Stomach smooth muscle (tissue), 2 donors: ENCODE results near the gene OGA.

Source experiments
- H3K27ac ChIP-seq: one replicate; pipeline ENCODE4 v1.7.0; 2013; ENCODE audit warnings: mild to moderate bottlenecking, low read length, inconsistent platforms
- H3K27me3 ChIP-seq, 2 donors: one replicate each; pipeline ENCODE4 v1.7.0; 2013; ENCODE audit warnings: low read length in 2 of 2; ENCODE audit not compliant: insufficient read depth in 2 of 2, control insufficient read depth in 1 of 2
- H3K36me3 ChIP-seq, 2 donors: one replicate each; pipeline ENCODE4 v1.7.0; 2013; ENCODE audit warnings: low read length in 2 of 2; ENCODE audit not compliant: control insufficient read depth in 2 of 2, insufficient read depth in 2 of 2
- H3K4me1 ChIP-seq: one replicate; pipeline ENCODE4 v1.7.0; 2013; ENCODE audit warnings: low read length; ENCODE audit not compliant: control insufficient read depth, insufficient read depth
- H3K4me3 ChIP-seq, 2 donors: one replicate each; pipeline ENCODE4 v1.7.0; 2013; ENCODE audit warnings: low read length in 2 of 2
- H3K9ac ChIP-seq, 2 donors: one replicate each; pipeline ENCODE4 v1.7.0; 2013; ENCODE audit warnings: low read length in 2 of 2, mild to moderate bottlenecking in 1 of 2
- H3K9me3 ChIP-seq, 2 donors: one replicate each; pipeline ENCODE4 v1.7.0; 2013; ENCODE audit warnings: low read length in 2 of 2; ENCODE audit not compliant: control insufficient read depth in 2 of 2
- donor health status: healthy.
- donor health status: Pancreatic carcinoma.

Gene OGA

DNA sequence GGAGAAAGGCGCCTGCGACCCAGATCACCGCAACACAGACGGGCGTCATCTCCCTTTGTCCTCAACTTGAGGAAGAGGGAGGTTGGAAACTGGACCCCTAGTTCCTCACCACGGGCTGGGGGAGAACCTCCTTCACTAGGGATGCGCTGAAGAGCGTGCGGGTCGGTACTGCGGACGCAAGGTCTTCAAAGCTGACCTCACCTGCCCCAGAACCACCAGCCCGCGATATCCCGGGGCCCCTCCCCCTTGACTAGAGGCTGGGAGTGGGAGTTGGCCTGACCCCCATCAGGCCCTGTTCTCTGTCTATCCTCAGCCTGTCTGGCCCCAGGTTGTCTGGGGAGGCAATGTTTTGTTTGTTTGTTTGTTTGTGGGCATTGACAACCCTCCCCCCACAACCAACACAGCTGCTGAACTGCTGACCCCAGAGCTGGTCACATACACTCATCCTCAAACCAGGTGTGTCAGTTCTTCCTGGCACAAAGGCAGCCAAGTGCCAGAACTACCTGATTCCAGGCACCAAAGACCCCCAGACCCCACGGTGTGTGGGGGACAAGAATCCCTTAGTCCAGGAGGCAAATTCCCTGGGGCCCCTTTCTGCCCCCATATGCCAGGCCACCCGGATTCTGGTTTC, 37.9 kb downstream of the OGA start:
- Histone ChIP-seq H3K36me3 (peaks cover 5 to 11% of the 10 kb centered on the region in 2 donors), H3K27me3 (peaks cover 29 to 44% of the 10 kb centered on the region in 2 donors), H3K9me3 (no peaks in the 10 kb centered on the region), H3K9ac (no peak overlapping the region), H3K4me1 (peaks cover 57% of the 10 kb centered on the region), H3K4me3 (peak overlapping the region; percentile 63 to 72), H3K27ac (no peak overlapping the region)

GRCh38 chr10:101779544-101780186, 38.6 kb downstream of the OGA start:
- H3K9me3 ChIP-seq, result no peaks in the 10 kb centered on the region
- peaks cover 62% of the 10 kb centered on the region for H3K4me1 ChIP-seq
- H3K36me3 ChIP-seq, result peaks cover 3 to 5% of the 10 kb centered on the region in 2 donors
- peak overlapping the region in 1 of 2 donors; percentile 39 for H3K9ac ChIP-seq
- H3K27me3 ChIP-seq, result peaks cover 35 to 51% of the 10 kb centered on the region in 2 donors
- no peak overlapping the region for H3K27ac ChIP-seq
- peak overlapping the region; percentile 63 to 72 for H3K4me3 ChIP-seq

DNA sequence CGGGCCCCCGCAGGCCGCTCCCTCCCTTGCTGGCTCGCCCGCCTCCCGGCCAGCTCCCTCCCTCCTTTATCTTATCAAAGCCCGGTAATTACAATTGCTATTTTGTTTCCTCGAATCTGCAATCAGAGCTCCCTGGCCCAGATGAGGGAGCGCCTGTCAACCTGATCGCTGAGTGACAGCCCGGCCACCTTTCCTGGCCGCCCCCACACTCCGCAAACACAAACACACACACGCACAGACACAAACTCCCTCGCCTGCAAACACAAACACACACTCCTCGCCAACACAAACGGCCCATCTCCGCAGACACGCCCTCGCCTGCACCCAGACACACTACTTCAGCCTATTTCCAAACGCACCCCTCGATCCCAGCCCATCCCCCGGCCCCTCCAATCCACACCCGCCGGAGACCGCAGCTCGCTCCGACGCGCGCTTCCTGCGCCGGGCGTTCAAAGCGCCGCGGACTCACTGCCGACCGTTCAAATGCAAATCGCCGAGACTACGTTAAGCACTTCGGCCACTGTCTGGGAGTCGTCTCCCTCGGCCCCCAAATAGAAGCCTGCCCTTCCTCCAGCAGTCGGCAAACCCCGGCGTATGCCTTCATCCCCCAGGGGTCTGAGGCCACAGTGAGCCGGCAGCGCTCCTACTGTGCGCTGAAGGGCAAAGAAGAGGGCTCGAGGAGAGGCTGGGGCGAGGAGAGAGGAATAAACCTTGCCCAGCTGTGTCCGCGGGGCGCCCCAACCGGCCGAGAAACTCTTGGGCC, 39.3 kb downstream of the OGA start:
- Histone ChIP-seq H3K4me1 (peaks cover 61% of the 10 kb centered on the region), H3K27ac (no peak overlapping the region), H3K36me3 (no peaks in the 10 kb centered on the region), H3K9ac (peak overlapping the region in 1 of 2 donors; percentile 5), H3K9me3 (no peaks in the 10 kb centered on the region), H3K27me3 (peaks cover 41 to 58% of the 10 kb centered on the region in 2 donors), H3K4me3 (peak overlapping the region; percentile 63 to 72)

GRCh38 chr10:101778151-101778780, 40.0 kb downstream of the OGA start:
- H3K36me3 ChIP-seq, result no peaks in the 10 kb centered on the region
- H3K9ac ChIP-seq, result no peak overlapping the region
- no peaks in the 10 kb centered on the region for H3K9me3 ChIP-seq
- peaks cover 47 to 65% of the 10 kb centered on the region in 2 donors for H3K27me3 ChIP-seq
- H3K4me3 ChIP-seq, result no peak overlapping the region
- peaks cover 54% of the 10 kb centered on the region for H3K4me1 ChIP-seq
- no peak overlapping the region for H3K27ac ChIP-seq

DNA sequence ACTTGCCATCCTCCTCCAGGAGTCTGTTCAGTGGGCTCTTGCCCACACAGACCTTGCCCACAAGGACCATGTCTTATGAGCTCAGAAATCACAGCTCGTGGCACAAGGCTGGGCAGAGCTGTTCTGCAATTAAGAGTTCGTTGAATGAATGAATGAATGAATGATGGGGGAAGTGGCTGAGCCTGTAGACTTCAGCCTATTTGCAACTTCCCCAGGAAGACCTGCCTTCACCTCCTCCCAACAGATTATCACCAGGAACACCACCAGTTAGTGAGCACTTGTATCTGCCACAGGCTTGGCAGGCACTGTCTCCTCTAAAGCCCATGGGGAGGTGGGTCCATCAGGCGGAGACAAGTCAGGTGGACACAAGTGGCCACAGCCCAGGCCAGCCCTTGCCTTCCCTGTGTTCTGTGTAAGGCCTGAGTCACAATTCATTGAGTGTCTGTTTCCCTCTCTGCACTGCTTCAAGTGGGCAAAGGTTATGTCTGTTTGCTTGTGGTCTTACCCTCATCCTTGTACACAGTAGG, 40.6 kb downstream of the OGA start:
- peaks cover 54% of the 10 kb centered on the region for H3K4me1 ChIP-seq
- peaks cover 53 to 70% of the 10 kb centered on the region in 2 donors for H3K27me3 ChIP-seq
- no peak overlapping the region for H3K9ac ChIP-seq
- H3K9me3 ChIP-seq, result no peaks in the 10 kb centered on the region
- no peak overlapping the region for H3K27ac ChIP-seq
- no peaks in the 10 kb centered on the region for H3K36me3 ChIP-seq
- no peak overlapping the region for H3K4me3 ChIP-seq

DNA sequence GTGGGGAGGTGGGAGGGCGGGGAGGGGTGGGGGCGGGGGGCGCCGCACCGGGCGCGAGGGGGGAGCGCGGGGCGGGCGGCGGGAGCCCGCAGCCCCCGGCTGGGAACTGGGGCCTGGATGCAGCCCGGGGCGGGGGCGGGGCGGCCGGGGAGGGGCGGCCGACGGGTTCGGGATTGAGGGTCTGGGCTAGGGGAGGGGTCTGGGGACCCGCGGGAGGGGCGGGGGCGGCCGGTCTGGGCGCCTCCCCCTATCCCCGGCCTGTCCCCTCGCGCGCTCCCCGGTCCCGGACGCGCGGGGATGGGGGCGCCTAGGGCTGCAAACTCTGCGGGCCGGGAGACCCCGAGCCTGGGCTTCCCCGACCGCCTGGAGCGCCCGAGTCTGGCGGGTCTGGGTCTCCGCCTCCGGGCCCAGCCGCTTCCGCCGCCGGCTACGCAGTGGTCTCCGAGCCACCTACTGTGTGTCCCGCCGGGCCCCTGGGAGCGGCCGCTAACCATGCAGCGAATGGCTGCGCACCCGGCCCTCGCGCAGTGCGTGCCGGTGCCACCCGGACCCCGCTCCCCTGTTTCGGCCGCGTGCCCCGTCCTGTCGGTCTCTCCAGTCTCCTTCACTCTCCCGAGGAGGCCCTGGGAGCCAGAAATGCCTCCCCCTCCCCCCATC, 42.0 kb downstream of the OGA start:
- peaks cover 41% of the 10 kb centered on the region for H3K4me1 ChIP-seq
- H3K27me3 ChIP-seq, result peaks cover 64 to 84% of the 10 kb centered on the region in 2 donors
- no peak overlapping the region for H3K27ac ChIP-seq
- no peak overlapping the region for H3K9ac ChIP-seq
- H3K36me3 ChIP-seq, result no peaks in the 10 kb centered on the region
- H3K9me3 ChIP-seq, result no peaks in the 10 kb centered on the region
- H3K4me3 ChIP-seq, result no peak overlapping the region

- H3K9ac ChIP-seq, result no peak within 1 kb of the TSS
- peaks cover 35% of the 10 kb centered on the region for H3K4me1 ChIP-seq
- H3K4me3 ChIP-seq, result peak within 1 kb of the TSS in 1 of 2 donors; percentile 44
- no peaks in the 10 kb centered on the region for H3K9me3 ChIP-seq
- no peaks in the 10 kb centered on the region for H3K36me3 ChIP-seq
- peaks cover 66 to 92% of the 10 kb centered on the region in 2 donors for H3K27me3 ChIP-seq
- H3K27ac ChIP-seq, result no peak within 1 kb of the TSS
These were observed 42.7 kb downstream of the OGA start, which contains the start of gene FGF8 for GRCh38 chr10:101775273-101776160. Gene FGF8 (minus strand): TSS chr10:101776114. CDS start chr10:101775900, 214 bp downstream.

DNA sequence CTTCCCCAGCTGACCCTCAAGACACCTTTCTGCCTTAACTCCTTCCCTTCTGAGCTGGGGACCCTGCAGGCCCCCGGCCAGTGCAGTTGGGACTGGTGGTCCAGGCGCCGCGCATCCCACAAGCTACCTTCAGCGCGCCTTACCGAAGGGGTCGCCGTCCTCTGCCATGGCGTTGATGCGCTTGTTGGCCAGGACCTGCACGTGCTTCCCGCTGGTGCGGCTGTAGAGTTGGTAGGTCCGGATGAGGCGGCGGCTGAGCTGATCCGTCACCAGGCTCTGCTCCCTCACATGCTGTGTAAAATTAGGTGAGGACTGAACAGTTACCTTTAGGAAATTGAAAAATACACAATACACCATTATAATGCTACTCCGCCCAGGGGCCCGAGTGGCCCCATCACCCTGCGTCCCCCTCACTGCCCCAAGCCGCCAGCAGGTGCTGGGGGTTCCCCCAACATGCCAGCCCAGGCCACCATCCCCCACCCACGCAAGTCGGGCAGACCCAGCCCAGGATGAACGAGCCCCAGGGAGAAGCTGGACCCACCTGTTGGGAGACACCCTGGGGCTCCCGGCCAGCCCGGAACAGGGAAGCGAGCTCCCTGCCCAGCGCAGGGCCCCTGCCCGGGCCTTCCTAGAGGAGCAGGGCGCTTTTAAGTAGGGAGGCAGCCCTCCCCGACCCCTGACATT, 43.5 kb downstream of the OGA start:
- peaks cover 70 to 89% of the 10 kb centered on the region in 2 donors for H3K27me3 ChIP-seq
- H3K36me3 ChIP-seq, result no peaks in the 10 kb centered on the region
- no peak overlapping the region for H3K9ac ChIP-seq
- peaks cover 27% of the 10 kb centered on the region for H3K4me1 ChIP-seq
- H3K9me3 ChIP-seq, result no peaks in the 10 kb centered on the region
- no peak overlapping the region for H3K27ac ChIP-seq
- H3K4me3 ChIP-seq, result no peak overlapping the region

- H3K27ac ChIP-seq, result no peak overlapping the region
These were observed 44.2 kb downstream of the OGA start for GRCh38 chr10:101773923-101774588.

More at GRCh38 chr10:101773923-101774588, 44.2 kb downstream of the OGA start:
- Histone ChIP-seq H3K4me1 (peaks cover 20% of the 10 kb centered on the region), H3K36me3 (no peaks in the 10 kb centered on the region), H3K4me3 (no peak overlapping the region), H3K9me3 (no peaks in the 10 kb centered on the region), H3K27me3 (peaks cover 66 to 83% of the 10 kb centered on the region in 2 donors), H3K9ac (no peak overlapping the region)
